ENCODE results near the gene OLA1.

Gene OLA1

DNA sequence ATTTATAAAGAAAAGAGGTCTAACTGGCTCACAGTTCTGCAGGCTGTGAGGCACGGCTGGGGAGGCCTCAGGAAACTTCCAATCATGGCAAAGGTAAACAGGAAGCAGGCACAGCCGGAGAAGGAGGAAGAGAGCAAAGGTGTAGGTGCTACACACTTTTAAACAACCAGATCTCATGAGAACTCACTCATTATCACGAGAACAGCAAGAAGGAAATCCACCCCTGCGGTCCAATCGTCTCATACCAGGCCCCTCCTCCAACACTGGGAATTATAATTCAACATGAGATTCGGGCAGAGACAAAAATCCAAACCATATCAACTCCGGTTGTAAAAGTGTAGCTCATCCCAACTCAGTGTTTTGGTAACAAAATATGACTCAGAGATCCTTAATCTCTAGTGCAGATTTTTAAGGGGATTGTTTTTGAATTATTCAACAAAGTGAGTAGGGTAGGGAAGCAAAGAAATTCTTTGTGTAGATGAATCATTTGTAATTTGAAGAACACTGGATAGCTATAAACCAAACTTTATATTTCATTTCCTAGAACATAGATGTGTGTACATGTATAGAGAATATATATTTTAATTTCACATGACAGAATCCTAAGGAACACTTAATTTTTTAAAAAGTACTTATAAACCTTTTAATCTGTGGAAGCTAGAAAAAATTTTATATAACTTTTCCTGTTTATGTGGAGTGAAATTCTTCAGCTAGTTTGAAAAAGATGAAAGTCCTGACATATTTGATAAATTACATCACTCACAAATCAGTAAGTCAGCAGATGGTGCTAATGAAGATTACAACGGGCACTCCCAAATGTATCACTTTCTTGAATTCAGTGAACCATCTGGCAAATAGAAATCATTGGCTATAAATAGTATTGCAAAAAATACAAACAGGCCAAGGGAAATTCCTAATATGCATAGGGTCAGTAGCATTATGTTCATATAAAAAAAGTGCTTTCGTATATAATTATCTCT lies 130.1 kb downstream of the OLA1 start:
- DNase-seq, result no peak

DNA sequence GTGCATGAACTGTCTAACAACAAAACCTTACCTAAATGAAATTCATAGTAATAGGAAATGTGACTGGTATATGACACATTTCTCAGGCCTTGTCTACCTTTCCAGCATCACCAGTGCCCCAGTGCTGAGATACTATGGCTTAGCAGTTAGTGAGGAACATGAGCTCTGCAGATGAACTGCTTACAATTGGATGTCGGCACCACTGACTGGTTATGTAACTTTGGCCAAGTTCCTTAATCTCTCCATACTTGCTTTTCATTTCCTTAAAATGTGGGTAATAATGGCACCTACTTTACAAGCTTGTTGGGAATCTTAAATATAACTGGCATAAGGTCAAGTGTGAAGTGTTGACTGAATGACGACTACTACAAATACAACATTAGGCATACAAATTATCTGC lies 136.3 kb downstream of the OLA1 start:
- DNase-seq, result no peak

- no peak for DNase-seq
Measured at GRCh38 chr2:174108579-174108978, 139.8 kb downstream of the OLA1 start.

- no peak for DNase-seq
Measured at GRCh38 chr2:174106736-174107135, 141.6 kb downstream of the OLA1 start.

DNA sequence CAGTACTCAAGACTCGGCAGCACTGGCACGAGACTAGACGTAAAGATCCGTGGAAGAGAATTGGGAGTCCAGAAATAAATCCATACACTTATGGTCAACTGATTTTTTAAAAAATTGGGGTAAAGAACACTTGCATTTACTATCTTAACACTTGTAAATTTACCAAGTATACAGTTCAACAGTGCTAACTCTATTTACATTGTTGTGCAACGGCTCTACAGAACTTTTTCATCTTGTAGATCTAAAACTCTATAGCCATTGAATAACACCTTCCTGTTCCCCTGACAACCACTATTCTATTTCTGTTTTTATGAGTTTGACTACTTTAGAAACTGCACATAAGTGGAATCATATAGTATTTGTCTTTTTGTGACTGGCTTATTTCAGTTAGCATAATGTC lies 153.8 kb downstream of the OLA1 start:
- no peak for DNase-seq

DNA sequence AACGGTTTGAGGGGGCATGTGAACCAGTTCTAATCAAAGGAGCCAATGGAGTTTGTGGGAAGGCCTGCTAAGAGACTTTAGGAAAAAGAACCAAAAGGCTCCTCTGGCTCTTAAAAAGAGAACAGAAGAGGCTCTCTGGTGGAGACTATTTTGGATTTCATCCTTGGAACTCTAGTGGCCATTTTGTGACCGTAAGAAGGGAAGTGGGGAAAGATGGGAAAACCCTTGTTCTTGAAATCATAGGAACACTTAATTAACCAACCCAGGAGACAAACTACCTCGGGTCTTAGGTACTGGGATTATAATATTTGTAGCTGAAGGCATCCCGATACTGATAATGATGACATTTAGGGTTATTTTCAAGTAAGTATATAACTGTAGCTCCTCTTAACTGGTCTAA lies 157.9 kb downstream of the OLA1 start:
- DNase-seq, result no peak

DNA sequence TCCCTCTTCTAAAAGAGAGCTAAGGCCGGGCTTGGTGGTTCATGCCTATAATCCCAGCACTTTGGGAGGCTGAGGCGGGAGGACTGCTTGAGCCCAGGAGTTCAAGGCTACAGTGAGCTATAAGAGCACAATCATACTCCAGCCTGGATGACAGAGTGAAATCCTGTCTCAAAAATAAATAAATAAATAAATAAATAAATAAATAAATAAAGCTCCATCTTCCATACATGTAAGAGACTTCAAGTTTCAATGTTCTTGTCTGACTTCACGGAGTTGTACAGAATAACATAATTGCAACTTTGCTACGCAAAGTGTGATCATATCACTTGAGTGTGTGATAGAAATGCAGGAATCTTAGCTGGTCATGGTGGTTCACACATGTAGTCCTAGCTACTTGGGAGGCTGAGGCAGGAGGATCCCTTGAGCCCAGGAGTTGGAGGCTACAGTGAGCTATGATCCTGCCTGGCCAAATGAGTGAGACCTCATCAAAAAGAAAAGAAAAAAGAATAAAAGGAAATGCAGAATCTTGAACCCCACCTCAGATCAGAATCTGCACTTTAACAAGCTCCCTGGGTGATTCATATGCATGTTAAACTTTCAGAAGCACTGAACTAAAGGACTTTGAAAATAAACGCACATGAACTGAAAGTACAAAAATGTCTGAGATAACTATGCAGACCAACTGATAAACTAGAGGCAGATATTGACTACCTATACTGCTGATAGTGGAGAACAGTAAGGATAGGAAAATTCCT lies 159.4 kb downstream of the OLA1 start:
- DNase-seq, result no peak

- DNase-seq, result no peak
Measured at GRCh38 chr2:174086708-174087107, 161.6 kb downstream of the OLA1 start.

DNA sequence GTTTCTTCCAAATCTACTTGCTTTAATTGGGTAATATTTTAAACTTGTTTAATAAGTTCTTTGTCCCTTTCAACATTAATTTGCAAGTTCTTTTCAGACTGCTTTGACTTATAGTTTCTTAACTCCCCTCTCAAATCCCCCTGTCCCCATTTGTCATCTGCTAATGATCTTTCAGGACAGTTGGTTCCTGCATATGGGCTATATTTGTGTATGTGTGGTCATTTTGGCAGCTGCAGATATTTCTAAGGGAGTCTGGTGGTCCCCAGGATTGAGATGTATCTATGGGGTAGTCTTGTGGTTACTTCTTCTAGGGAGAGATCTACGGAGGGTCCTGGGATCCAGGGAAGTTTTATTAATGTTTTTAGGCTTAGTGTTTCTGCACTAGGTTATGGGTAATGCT lies 162.6 kb downstream of the OLA1 start:
- DNase-seq, result no peak

GRCh38 chr2:174083843-174084458 lies 164.4 kb downstream of the OLA1 start:
- DNase-seq, result no peak

GRCh38 chr2:174080672-174081121 lies 167.6 kb downstream of the OLA1 start:
- DNase-seq, result no peak

- DNase-seq, result no peak
Measured at GRCh38 chr2:174078275-174078674, 170.1 kb downstream of the OLA1 start.

DNA sequence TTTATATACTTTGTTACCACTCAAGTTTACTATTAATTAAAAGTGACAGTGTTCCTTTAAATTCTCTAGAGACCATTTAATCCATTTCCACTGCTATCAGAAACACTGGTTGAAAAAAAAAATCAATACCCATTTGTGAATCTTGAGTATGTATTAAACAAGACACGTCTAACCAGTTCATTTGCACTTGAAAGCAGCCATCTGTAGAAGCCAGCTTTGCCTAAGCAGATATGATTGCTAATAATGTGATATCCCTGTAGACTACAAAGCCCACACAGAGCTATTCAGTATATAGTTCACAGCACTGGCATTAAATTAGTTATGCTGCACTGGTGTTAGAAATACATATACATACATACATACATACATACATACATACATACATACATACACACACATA lies 171.4 kb downstream of the OLA1 start:
- no peak for DNase-seq

- no peak for DNase-seq
Measured at GRCh38 chr2:174076040-174076439, 172.3 kb downstream of the OLA1 start.

- no peak for DNase-seq
Measured at GRCh38 chr2:174074831-174075230, 173.5 kb downstream of the OLA1 start.

DNA sequence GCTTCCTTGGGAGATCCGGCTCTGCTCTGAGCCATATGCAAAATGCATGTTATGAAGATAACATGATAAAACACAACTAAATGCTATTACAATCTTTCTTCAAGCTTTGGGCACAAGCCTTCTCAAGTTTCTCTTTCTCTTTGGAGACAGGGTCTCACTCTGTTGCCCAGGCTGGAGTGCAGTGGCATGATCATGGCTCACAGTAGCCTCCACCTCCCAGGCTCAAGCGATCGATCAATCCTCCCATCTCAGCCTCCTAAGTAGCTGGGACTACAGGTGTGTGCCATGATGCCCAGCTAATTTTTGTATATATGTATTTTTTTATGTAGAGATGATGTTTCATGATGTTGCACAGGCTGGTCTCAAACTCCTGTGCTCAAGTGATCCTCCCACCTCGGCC lies 175.5 kb downstream of the OLA1 start:
- no peak for DNase-seq

DNA sequence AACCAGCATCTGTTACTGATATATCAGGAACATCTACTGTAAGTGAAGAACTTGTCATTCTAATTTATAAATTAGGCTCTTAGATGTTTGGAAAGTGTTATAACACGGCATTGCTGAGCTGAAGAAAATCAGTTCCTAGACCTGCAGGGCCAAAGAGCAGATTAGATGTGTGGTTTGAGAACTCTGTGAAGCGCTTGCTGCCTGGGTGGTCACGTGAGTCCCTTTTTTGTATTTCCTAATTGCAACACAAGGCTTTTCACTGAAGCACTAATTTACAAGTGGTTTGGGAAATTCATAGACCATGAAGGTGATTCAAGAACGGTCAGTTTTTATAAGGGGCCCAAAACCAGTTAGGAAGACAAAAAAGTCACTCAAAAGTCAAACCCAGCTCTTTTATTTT lies 176.3 kb downstream of the OLA1 start:
- DNase-seq, result no peak

- DNase-seq, result no peak
Measured at GRCh38 chr2:174071321-174071720, 177.0 kb downstream of the OLA1 start.

GRCh38 chr2:174070281-174070680 lies 178.1 kb downstream of the OLA1 start:
- no peak for DNase-seq

- no peak for DNase-seq
Measured at GRCh38 chr2:174067815-174068214, 180.5 kb downstream of the OLA1 start.

GRCh38 chr2:174066871-174067270 lies 181.5 kb downstream of the OLA1 start:
- DNase-seq, result no peak

GRCh38 chr2:174063492-174064092 lies 184.7 kb downstream of the OLA1 start:
- no peak for DNase-seq

- no peak for DNase-seq
Measured at GRCh38 chr2:174062934-174063333, 185.4 kb downstream of the OLA1 start.

Data from activated CD8-positive, alpha-beta memory T cell treated with anti-CD3 and anti-CD28 coated beads for 24 hours (primary cell).